ENCODE results near the gene ALG3.
A peak's percentile ranks its signal among the peaks of the same experiment; 100 is the strongest.

Gene ALG3

GRCh38 chr3:184229394-184230080 is 19.2 kb downstream of the ALG3 start, which contains the start of gene VWA5B2:
Gene VWA5B2, plus strand, starts transcription at chr3:184229585. Its CDS starts 944 bp downstream, at chr3:184230529.
- no peak for TF ChIP-seq CTCF (IDR thresholded peaks at IDR 0.05)
- Histone ChIP-seq H3K27ac (no peak within 1 kb of the TSS), H3K4me3 (peak within 1 kb of the TSS; percentile 73)
- DNase-seq (ENCODE audit: low spot score): no peak

DNA sequence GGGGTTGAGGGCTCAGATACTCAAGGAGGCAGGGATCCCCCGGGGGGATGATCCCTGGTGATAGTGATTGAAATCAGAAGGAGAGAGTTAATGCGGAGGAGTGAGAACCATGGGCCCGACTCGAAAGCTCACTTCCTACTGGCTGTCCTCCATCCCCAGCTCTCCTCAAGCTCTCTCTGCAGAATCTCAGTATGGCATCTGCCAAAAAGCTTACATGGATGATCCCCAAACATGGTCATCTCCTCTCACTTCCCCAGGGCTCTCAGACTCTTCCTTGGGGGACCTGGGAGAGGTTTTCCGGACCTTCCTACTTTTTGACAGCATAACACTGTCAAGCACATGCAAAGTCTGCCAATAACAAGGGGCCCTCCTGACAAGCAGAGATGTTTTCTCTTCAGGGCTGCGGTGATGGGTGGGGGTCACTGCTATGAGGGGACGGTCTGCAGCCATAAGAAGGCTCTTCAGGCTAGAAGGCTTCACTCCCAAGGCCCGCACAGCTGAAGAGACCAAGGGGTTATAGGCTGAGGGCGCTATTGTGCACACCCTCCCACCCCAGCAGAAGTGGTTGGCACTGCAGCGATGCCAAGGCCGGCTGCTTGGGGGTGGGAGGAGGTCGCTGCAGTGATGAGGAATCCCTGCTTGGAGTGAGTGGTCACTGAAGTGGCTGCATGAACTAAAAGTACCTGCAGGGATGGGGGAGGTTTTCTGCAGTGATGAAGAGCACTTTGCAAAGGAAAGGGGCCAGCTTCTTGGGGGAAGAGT is 20.2 kb downstream of the ALG3 start:
- no peak overlapping the region for H3K27ac ChIP-seq
- DNase-seq (ENCODE audit: low spot score): no peak
- TF ChIP-seq CTCF (IDR thresholded peaks at IDR 0.05): no peak
- H3K4me3 ChIP-seq: peak overlapping the region; percentile 73

DNA sequence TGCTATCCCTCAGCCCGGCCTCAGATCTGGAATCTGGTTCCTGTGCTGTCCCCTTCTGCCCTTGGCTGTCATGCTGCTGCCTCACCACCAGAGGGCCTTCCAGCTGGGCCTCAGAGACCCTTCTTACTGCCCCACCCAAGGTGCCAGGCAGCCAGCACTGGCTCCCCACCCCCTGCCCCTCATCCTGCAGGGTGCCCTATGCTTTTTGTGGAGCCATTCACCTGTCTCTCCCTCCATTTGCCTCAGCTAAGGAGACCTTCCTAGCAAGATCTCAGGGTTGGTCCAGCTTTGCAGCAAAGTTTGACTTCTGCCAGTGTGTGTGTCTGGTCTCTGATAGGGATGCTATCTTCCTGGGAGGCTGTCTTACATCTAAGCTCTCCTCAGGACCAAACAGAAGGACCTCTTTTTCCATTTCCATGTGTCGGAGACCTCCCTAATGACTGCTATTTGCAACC is 21.3 kb downstream of the ALG3 start:
- TF ChIP-seq CTCF (IDR thresholded peaks at IDR 0.05): peak; percentile 46
- Histone ChIP-seq H3K27ac (no peak overlapping the region), H3K4me3 (no peak overlapping the region)
- DNase-seq (ENCODE audit: low spot score): no peak

- no peak for DNase-seq (ENCODE audit: low spot score)
- Histone ChIP-seq H3K4me3 (no peak overlapping the region), H3K27ac (no peak overlapping the region)
- TF ChIP-seq CTCF (IDR thresholded peaks at IDR 0.05): no peak
Observed at GRCh38 chr3:184223946-184224345, 24.8 kb downstream of the ALG3 start.

GRCh38 chr3:184222521-184222920 is 26.2 kb downstream of the ALG3 start:
- TF ChIP-seq CTCF (IDR thresholded peaks at IDR 0.05): no peak
- H3K4me3 ChIP-seq: no peak overlapping the region
- no peak overlapping the region for H3K27ac ChIP-seq
- DNase-seq (ENCODE audit: low spot score): no peak

DNA sequence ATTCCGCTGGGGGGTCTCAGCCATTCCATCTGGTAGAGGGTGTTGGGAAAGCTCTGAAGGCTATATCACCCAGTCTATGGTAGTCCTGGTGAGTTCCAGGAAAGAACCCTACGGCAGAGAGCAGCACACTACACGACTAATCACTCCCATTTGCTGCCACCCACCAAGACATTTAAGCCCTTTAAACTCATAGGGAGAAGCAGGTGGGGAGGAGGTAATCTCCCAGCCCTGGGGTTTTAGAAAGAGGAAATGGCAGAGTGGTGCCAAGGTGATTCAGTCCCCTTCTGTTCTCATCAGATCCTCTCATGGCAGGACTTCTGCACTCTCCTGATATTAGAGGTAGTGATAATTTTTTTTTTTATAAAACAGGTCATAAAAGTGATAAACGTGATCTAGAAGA is 29.9 kb downstream of the ALG3 start:
- Histone ChIP-seq H3K27ac (no peak overlapping the region), H3K4me3 (no peak overlapping the region)
- DNase-seq (ENCODE audit: low spot score): no peak
- TF ChIP-seq CTCF (IDR thresholded peaks at IDR 0.05): no peak

All from coronary artery (tissue), 2 donors.